Esophagus muscularis mucosa (tissue), 4 donors: ENCODE measurements around the gene APH1A. TPM values are rescaled to one million over a fixed set of nuclear protein-coding genes. Genes with fewer than 3 reads are reported as not detected.
A peak's percentile ranks its signal among the peaks of the same experiment; 100 is the strongest.

Experiments
- DNase-seq: peaks from one replicate; pipeline ENCODE4 v3.0.0-alpha.2; 2017; ENCODE audit errors: extremely low spot score
- H3K27ac ChIP-seq, 4 donors: fragments of 200-600 bp; sonication (generic); replicated peaks in 1 of 4; 1 replicate in 3 of 4; 2 replicates in 1 of 4; pipeline ENCODE4 v1.5.1; 2016 to 2019; ENCODE audit warnings: mild to moderate bottlenecking in 1 of 4
- H3K27me3 ChIP-seq, 4 donors: fragments of 200-600 bp; sonication (generic); one replicate each; pipeline versions ENCODE4 v1.5.1 to v1.6.0; 2016 to 2019
- H3K36me3 ChIP-seq, 4 donors: fragments of 200-600 bp; sonication (generic); one replicate each; pipeline ENCODE4 v1.5.1; 2016 to 2019
- H3K4me1 ChIP-seq, 4 donors: fragments of 200-600 bp; sonication (generic); one replicate each; pipeline ENCODE4 v1.5.1; 2016 to 2019
- H3K4me3 ChIP-seq, 4 donors: fragments of 200-600 bp; sonication (generic); 1 replicate in 2 of 4; 2 replicates in 2 of 4; pipeline ENCODE4 v1.5.1; 2016 to 2019; ENCODE audit warnings: mild to moderate bottlenecking in 4 of 4, moderate library complexity in 1 of 4
- H3K9me3 ChIP-seq, 4 donors: fragments of 200-600 bp; sonication (generic); 1 replicate in 3 of 4; 2 replicates in 1 of 4; pipeline ENCODE4 v1.5.1; 2016 to 2019
- EP300 ChIP-seq: sonication (generic); formaldehyde crosslinking; IDR thresholded peaks from one replicate; pipeline ENCODE4 v1.6.1; 2017; ENCODE audit warnings: antibody characterized with exemption
- POLR2A ChIP-seq: fragments of 450-650 bp; IDR thresholded peaks from one replicate; pipeline ENCODE4 v1.6.1; 2017; ENCODE audit warnings: antibody characterized with exemption, moderate library complexity, mild to moderate bottlenecking, low read depth
- POLR2AphosphoS5 ChIP-seq, 2 donors: sonication (generic); formaldehyde crosslinking; IDR thresholded peaks; one replicate each; pipeline ENCODE4 v1.6.1; 2017; ENCODE audit warnings: antibody characterized with exemption in 2 of 2
- WGBS: methylation state at CpG from one replicate; pipeline ENCODE4 v1.1.5; 2018; 5-methylcytosine and 5-hydroxymethylcytosine counted together
- intact Hi-C: fragments of 100-400 bp; cut with DNase I; formaldehyde crosslinking; loops from one replicate; pipeline ENCODE4 v1.15.1; 2023
- total RNA-seq, 4 donors: library from RNA; depleted of rRNA; stranded (reverse); fragments of >200 nt; gene quantifications; one replicate each; pipeline versions ENCODE4 v1.1.0 to v1.2.1, GENCODE V29; 2016
- TF ChIP-seq, protein P1 (sequence below), 3 experiments: fragments of 200-600 bp in 2 of 3; fragments of 450-650 bp in 1 of 3; sonication (generic) in 2 of 3; IDR thresholded peaks; one replicate each; pipeline ENCODE4 v1.5.1; 2017 to 2019; ENCODE audit warnings: antibody characterized with exemption in 3 of 3, mild to moderate bottlenecking in 2 of 3, moderate library complexity in 1 of 3

Gene APH1A
- total RNA-seq, 4 donors from 2014 or later = 36.1 to 63.5 (median 49.7) TPM

DNA sequence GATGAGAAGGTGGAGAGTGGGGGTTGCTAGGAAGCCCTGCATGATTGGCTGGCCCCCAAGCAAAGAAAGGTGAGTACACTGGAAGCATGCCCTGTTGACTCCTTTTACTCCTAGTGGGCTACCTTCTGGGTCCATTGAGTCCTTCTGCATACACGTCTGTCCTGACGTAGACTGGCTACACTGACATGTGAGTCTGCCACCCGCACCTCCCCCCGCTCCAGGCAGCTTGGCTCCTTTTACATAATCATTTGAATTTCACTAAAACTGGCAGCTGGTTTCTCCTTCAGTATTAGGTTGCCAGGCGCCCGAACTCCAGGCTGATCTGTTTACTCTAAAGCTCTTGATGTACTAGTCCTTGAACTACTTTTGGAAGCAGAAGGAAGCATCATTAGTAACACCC, 33.5 kb upstream of the APH1A start:
- peak overlapping the region; percentile 72 to 81 (median 77) for H3K27ac ChIP-seq
- 63% methylated on average over 6 of the region's 6 CpGs for WGBS

DNA sequence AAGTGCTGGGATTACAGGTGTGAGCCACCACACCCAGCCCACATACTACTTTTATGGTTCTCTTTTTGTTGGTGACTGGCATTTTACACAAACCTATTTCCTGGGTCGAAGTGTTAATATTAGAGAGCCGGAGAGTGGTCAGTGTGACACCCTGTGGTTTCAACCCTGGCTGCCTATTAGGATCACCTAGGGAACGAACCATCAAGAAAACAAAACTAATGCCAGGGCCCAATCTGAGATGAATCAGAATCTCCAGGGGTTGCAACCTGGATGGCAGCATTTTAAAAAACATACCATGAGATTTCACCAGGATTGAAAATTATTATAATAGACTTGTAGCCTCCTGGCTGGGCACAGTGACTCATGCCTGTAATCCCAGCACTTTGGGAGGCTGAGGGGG, 30.9 kb upstream of the APH1A start:
- 96% methylated on average over 3 of the region's 3 CpGs for WGBS
- intact Hi-C loops = no loop called here
- Histone ChIP-seq H3K27me3 (no peaks in the 10 kb centered on the region), H3K36me3 (peaks cover 6 to 95% (median 63%) of the 10 kb centered on the region in 4 donors), H3K4me3 (no peak overlapping the region), H3K9me3 (no peaks in the 10 kb centered on the region), H3K4me1 (peaks cover 7 to 35% (median 28%) of the 10 kb centered on the region in 4 donors), H3K27ac (peak overlapping the region in 2 of 4 donors; percentile 11 to 81)
- no peak for DNase-seq
- TF ChIP-seq EP300 (no peak), POLR2A (no peak), POLR2AphosphoS5 (IDR thresholded peaks at IDR 0.05) (no peak)
- TF ChIP-seq, protein P1, sequence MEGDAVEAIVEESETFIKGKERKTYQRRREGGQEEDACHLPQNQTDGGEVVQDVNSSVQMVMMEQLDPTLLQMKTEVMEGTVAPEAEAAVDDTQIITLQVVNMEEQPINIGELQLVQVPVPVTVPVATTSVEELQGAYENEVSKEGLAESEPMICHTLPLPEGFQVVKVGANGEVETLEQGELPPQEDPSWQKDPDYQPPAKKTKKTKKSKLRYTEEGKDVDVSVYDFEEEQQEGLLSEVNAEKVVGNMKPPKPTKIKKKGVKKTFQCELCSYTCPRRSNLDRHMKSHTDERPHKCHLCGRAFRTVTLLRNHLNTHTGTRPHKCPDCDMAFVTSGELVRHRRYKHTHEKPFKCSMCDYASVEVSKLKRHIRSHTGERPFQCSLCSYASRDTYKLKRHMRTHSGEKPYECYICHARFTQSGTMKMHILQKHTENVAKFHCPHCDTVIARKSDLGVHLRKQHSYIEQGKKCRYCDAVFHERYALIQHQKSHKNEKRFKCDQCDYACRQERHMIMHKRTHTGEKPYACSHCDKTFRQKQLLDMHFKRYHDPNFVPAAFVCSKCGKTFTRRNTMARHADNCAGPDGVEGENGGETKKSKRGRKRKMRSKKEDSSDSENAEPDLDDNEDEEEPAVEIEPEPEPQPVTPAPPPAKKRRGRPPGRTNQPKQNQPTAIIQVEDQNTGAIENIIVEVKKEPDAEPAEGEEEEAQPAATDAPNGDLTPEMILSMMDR (IDR thresholded peaks at IDR 0.05) = no peak

More for the DNA sequence above, 33.5 kb upstream of the APH1A start:
- intact Hi-C loops = no loop called here
- no peak overlapping the region for H3K4me3 ChIP-seq
- peaks cover 10 to 93% (median 60%) of the 10 kb centered on the region in 4 donors for H3K36me3 ChIP-seq
- DNase-seq = no peak
- TF ChIP-seq POLR2A (no peak), EP300 (peak; percentile 27), POLR2AphosphoS5 (IDR thresholded peaks at IDR 0.05) (peak; percentile 34 to 70)
- TF ChIP-seq, protein P1 (IDR thresholded peaks at IDR 0.05) = no peak
- H3K4me1 ChIP-seq = peaks cover 0 to 27% (median 21%) of the 10 kb centered on the region in 4 donors
- no peaks in the 10 kb centered on the region for H3K9me3 ChIP-seq
- H3K27me3 ChIP-seq = no peaks in the 10 kb centered on the region

DNA sequence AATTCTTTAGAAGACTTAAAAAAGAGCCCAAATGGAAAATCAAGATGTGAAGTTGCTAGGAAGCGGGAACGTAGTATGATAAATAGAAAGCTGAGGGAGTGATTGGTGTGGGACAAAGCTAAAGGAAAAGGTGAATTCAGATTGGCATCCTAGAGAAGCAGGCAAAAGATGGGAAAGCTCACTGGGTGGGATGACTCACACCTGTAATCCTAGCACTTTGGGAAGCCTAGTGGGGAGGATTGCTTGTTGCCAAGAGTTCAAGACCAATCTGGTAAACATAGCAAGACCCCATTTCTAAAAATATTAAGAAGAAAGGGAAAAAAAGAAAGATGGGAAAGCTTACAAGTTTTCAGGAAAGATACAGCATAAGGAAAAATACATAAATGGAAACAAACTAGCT, 26.7 kb upstream of the APH1A start:
- no peak for DNase-seq
- H3K27me3 ChIP-seq = no peaks in the 10 kb centered on the region
- H3K4me3 ChIP-seq = no peak overlapping the region
- peaks cover 15 to 21% (median 19%) of the 10 kb centered on the region in 4 donors for H3K4me1 ChIP-seq
- peaks cover 0 to 56% (median 34%) of the 10 kb centered on the region in 4 donors for H3K36me3 ChIP-seq
- 100% methylated on average over 2 of the region's 2 CpGs for WGBS
- intact Hi-C loops = no loop called here
- no peaks in the 10 kb centered on the region for H3K9me3 ChIP-seq
- TF ChIP-seq EP300 = no peak
- TF ChIP-seq, protein P1 (IDR thresholded peaks at IDR 0.05) = no peak
- TF ChIP-seq POLR2AphosphoS5 (IDR thresholded peaks at IDR 0.05) = no peak
- no peak for TF ChIP-seq POLR2A
- no peak overlapping the region for H3K27ac ChIP-seq

DNA sequence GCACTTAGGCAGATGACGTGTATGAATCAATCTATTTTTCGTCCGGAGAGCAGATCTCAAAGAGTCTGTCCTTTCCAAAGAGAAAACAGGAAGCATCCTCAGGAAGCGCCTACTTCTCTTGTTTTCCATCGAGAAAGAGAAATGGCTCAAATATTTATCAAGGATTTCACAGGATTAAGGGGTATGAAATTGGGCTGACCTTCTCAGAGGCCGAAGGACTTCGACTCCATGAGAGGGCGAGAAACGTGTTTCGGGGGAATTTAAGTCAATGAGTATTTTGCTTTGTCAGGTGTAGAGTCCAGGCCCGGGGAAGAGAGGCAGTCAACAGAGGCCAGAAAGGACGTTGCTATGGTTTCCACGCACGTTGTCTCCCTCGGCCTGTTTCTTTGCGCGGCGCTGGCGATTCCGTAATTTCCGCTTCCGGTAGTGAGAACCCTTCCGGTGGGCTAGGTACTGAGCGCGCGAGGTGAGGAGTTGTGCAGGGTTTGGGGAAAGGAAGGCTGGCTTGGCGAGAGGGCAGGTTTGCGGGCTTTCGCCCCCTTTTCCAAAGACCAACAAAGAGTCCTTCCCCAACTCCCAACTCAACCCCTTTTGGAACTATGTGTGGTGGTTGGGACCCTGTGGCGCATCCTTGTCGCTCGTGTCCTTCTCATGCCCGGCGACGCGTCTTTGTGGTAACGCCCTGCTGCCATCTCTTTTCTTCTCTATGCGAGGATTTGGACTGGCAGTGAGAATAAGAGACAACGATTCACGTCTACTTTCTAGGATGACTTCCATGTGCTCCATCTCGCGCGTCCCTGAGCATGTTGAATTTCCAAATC, 24.8 kb upstream of the APH1A start, which contains the start of gene MRPS21:
Gene MRPS21 (plus strand): TSS at position 429 of the 821 bp plus-strand sequence. CDS start 506 bp downstream, outside the sequence.
- DNase-seq = peak; percentile 97
- Histone ChIP-seq H3K27ac (peak within 1 kb of the TSS; percentile 80 to 89 (median 82)), H3K9me3 (no peaks in the 10 kb centered on the region), H3K27me3 (no peaks in the 10 kb centered on the region), H3K4me3 (peak within 1 kb of the TSS; percentile 65 to 79 (median 71)), H3K36me3 (peaks cover 0 to 45% (median 24%) of the 10 kb centered on the region in 4 donors), H3K4me1 (peaks cover 15 to 21% (median 19%) of the 10 kb centered on the region in 4 donors)
- TF ChIP-seq, protein P1 (IDR thresholded peaks at IDR 0.05) = no peak
- TF ChIP-seq POLR2AphosphoS5 (IDR thresholded peaks at IDR 0.05) (peak; percentile 96), POLR2A (peak; percentile 71)
- 5% methylated on average over 42 of the region's 43 CpGs for WGBS
- intact Hi-C loops = loop anchor here (2.0 kb wide), 1 partner anchor 25 kb away; the partner anchor contains the start of gene APH1A
